ELR (cell line): ENCODE results near the gene POLA2.

Experiments
- DNase-seq: peaks from one replicate; pipeline ENCODE4 v3.0.0-alpha.2; 2015; ENCODE audit warnings: low read depth

POLA2 gene

GRCh38 chr11:65334696-65335295 is 73.0 kb downstream of the POLA2 start:
- DNase-seq = peak; percentile 44

GRCh38 chr11:65338676-65339075 is 76.9 kb downstream of the POLA2 start:
- DNase-seq = no peak

- DNase-seq = no peak
Observed at GRCh38 chr11:65340226-65340625, 78.5 kb downstream of the POLA2 start.

GRCh38 chr11:65341856-65342255 is 80.1 kb downstream of the POLA2 start:
- no peak for DNase-seq
